CD4-positive, alpha-beta T cell (primary cell): ENCODE measurements around the gene NUDT22. TPM values are rescaled to one million over a fixed set of nuclear protein-coding genes. Genes with fewer than 3 reads are reported as not detected.
A peak's percentile ranks its signal among the peaks of the same experiment; 100 is the strongest.

Source experiments
- ATAC-seq: fragments of 200-7000 bp; cut with Tn5 transposase; one replicate; pipeline ENCODE4 v1.10.0; 2022; ENCODE audit warnings: mild to moderate bottlenecking; ENCODE audit not compliant: poor library complexity
- CTCF ChIA-PET: fragments of 350-600 bp; sonication (Branson Sonifier 250); formaldehyde crosslinking; loops from one replicate; lab custom pipeline; 2021; ENCODE audit warnings: antibody characterized with exemption, inconsistent platforms; lab: Charles Lee
- POLR2A ChIA-PET: fragments of 350-600 bp; sonication (Branson Sonifier 250); formaldehyde crosslinking; loops from one replicate; lab custom pipeline; 2021; ENCODE audit warnings: antibody characterized with exemption, inconsistent platforms; lab: Charles Lee
- DNase-seq, 14 experiments: peaks; one replicate each; pipeline ENCODE4 v3.0.0-alpha.2; 2013 to 2020; ENCODE audit warnings: mixed read lengths in 2 of 14
- H3K27ac ChIP-seq, 2 donors: one replicate each; pipeline versions ENCODE4 v1.5.1 to v1.7.0; 2013; ENCODE audit warnings: low read length in 2 of 2, low read depth in 1 of 2, mild to moderate bottlenecking in 1 of 2
- H3K27me3 ChIP-seq, 2 experiments: 1 replicate in 1 of 2; 2 replicates in 1 of 2; pipeline versions ENCODE4 v1.6.1 to v1.7.0; 2013; ENCODE audit warnings: low read length in 2 of 2, control low read depth in 1 of 2, mild to moderate bottlenecking in 1 of 2, moderate library complexity in 1 of 2; ENCODE audit not compliant: insufficient read depth in 2 of 2, control insufficient read depth in 1 of 2
- H3K36me3 ChIP-seq: one replicate; pipeline ENCODE4 v1.6.1; 2013; ENCODE audit warnings: low read length, control low read depth; ENCODE audit not compliant: insufficient read depth
- H3K4me1 ChIP-seq: one replicate; pipeline ENCODE4 v1.6.1; 2013; ENCODE audit warnings: low read length, control low read depth; ENCODE audit not compliant: insufficient read depth
- H3K4me3 ChIP-seq: one replicate; pipeline ENCODE4 v1.5.1; 2013; ENCODE audit warnings: mild to moderate bottlenecking, low read length, moderate library complexity
- H3K9me3 ChIP-seq, 2 experiments: 1 replicate in 1 of 2; 2 replicates in 1 of 2; pipeline versions ENCODE4 v1.6.1 to v1.7.0; 2013; ENCODE audit warnings: low read length in 2 of 2, mild to moderate bottlenecking in 2 of 2, control low read depth in 1 of 2, moderate library complexity in 1 of 2; ENCODE audit not compliant: control insufficient read depth in 1 of 2, insufficient read depth in 1 of 2
- H3K27ac Mint-ChIP-seq: one replicate; pipeline ENCODE4 v1.8.0; 2020; ENCODE audit warnings: mixed read lengths
- H3K27me3 Mint-ChIP-seq: one replicate; pipeline ENCODE4 v1.8.0; 2021; ENCODE audit warnings: mixed read lengths
- H3K36me3 Mint-ChIP-seq: one replicate; pipeline ENCODE4 v1.8.0; 2021; ENCODE audit warnings: low read depth, mixed read lengths
- H3K4me1 Mint-ChIP-seq: one replicate; pipeline ENCODE4 v1.8.0; 2021; ENCODE audit warnings: low read depth, mixed read lengths
- H3K4me3 Mint-ChIP-seq: one replicate; pipeline ENCODE4 v1.8.0; 2020; ENCODE audit warnings: mild to moderate bottlenecking, mixed read lengths
- H3K9me3 Mint-ChIP-seq: one replicate; pipeline ENCODE4 v1.8.0; 2020; ENCODE audit warnings: mixed read lengths
- CTCF ChIP-seq: fragments of 200-600 bp; IDR thresholded peaks from one replicate; pipeline ENCODE4 v1.8.0; 2022; ENCODE audit warnings: antibody characterized with exemption, mild to moderate bottlenecking
- intact Hi-C, 2 experiments: fragments of 100-400 bp; cut with DNase I in 1 of 2; cut with micrococcal nuclease in 1 of 2; formaldehyde crosslinking; loops; one replicate each; pipeline versions ENCODE4 v1.15.1 to v1.9.0; 2023 to 2025; cut with DNase I, micrococcal nuclease
- total RNA-seq, 174 experiments: library from RNA in 2 of 174; stranded (reverse) in 2 of 174; gene quantifications; one replicate each; pipeline ENCODE4 v1.2.3 and lab custom pipeline; 2021 to 2026

NUDT22 gene
- total RNA-seq, 2 experiments from 2014 or later: 26.8 to 26.9 TPM

- H3K36me3 ChIP-seq: peaks cover 22% of the 10 kb centered on the region
- DNase-seq (peak in 7 of 14 experiments; percentile 99 to 100 (median 100)), ATAC-seq (no peak)
- H3K27ac ChIP-seq: peak overlapping the region; percentile 97 to 100
- Mint-ChIP-seq H3K9me3 (no peaks in the 10 kb centered on the region), H3K27me3 (no peaks in the 10 kb centered on the region), H3K4me1 (peaks cover 45% of the 10 kb centered on the region), H3K36me3 (peaks cover 34% of the 10 kb centered on the region), H3K27ac (peak overlapping the region; percentile 100), H3K4me3 (peak overlapping the region; percentile 98)
- intact Hi-C loops: loop anchor here (1.0 to 5.0 kb wide), 7 partner anchors 11 to 63 kb away; partner anchors contain the start of genes DNAJC4 (in 2 of the 2), ESRRA (in 2 of the 2), FERMT3 (in 2 of the 2) and GPR137 (in 2 of the 2)
- no peak for TF ChIP-seq CTCF
- H3K9me3 ChIP-seq: no peaks in the 10 kb centered on the region
- CTCF ChIA-PET: interaction anchor here (0.9 to 1.9 kb wide), 5 partner anchors 10 to 63 kb away, joined by 4 to 10 read pairs (median 7); partner anchors contain the start of genes NUDT22, PLCB3 and TRPT1
- no peaks in the 10 kb centered on the region for H3K27me3 ChIP-seq
- H3K4me3 ChIP-seq: peak overlapping the region; percentile 80
- H3K4me1 ChIP-seq: peaks cover 60% of the 10 kb centered on the region
- POLR2A ChIA-PET: interaction anchor here (0.6 to 6.2 kb wide), 23 partner anchors 8 to 1589 kb away, joined by 3 to 69 read pairs (median 5); partner anchors contain the start of genes BAD, CCDC88B, DNAJC4 and FERMT3
Measured at GRCh38 chr11:64241491-64242374, 15.7 kb downstream of the NUDT22 start.

GRCh38 chr11:64243236-64243854 is 17.3 kb downstream of the NUDT22 start:
- intact Hi-C loops: loop anchor here (2.0 to 5.0 kb wide), 2 partner anchors 36 to 61 kb away; partner anchors contain the start of genes FERMT3 (in 2 of the 2) and ESRRA (in 1 of the 2)
- H3K9me3 Mint-ChIP-seq: no peaks in the 10 kb centered on the region
- peaks cover 57% of the 10 kb centered on the region for H3K4me1 Mint-ChIP-seq
- peak overlapping the region; percentile 81 for H3K4me3 Mint-ChIP-seq
- TF ChIP-seq CTCF: no peak
- ATAC-seq (no peak), DNase-seq (no peak)
- H3K4me3 ChIP-seq: no peak overlapping the region
- H3K9me3 ChIP-seq: no peaks in the 10 kb centered on the region
- H3K4me1 ChIP-seq: peaks cover 62% of the 10 kb centered on the region
- H3K27ac ChIP-seq: no peak overlapping the region
- CTCF ChIA-PET: interaction anchor here (1.1 to 3.8 kb wide), 4 partner anchors 8 to 58 kb away, joined by 3 to 12 read pairs (median 7); partner anchors contain the start of gene PLCB3
- POLR2A ChIA-PET: interaction anchor here (0.9 to 6.2 kb wide), 7 partner anchors 13 to 74 kb away, joined by 4 to 69 read pairs (median 11); partner anchors contain the start of genes DNAJC4, ESRRA, FERMT3 and PRDX5
- H3K27me3 Mint-ChIP-seq: no peaks in the 10 kb centered on the region
- peaks cover 10% of the 10 kb centered on the region for H3K36me3 ChIP-seq
- H3K27ac Mint-ChIP-seq: peak overlapping the region; percentile 100
- peaks cover 30% of the 10 kb centered on the region for H3K36me3 Mint-ChIP-seq
- H3K27me3 ChIP-seq: no peaks in the 10 kb centered on the region

GRCh38 chr11:64244107-64244506 is 18.0 kb downstream of the NUDT22 start:
- H3K36me3 Mint-ChIP-seq: peaks cover 30% of the 10 kb centered on the region

More at GRCh38 chr11:64244107-64244506, 18.0 kb downstream of the NUDT22 start:
- Mint-ChIP-seq H3K27ac (peak overlapping the region; percentile 100), H3K27me3 (no peaks in the 10 kb centered on the region), H3K4me1 (peaks cover 52% of the 10 kb centered on the region), H3K9me3 (no peaks in the 10 kb centered on the region), H3K4me3 (peak overlapping the region; percentile 81)
- no peak for ATAC-seq
- DNase-seq: no peak
- Histone ChIP-seq H3K9me3 (no peaks in the 10 kb centered on the region), H3K27me3 (no peaks in the 10 kb centered on the region), H3K36me3 (peaks cover 10% of the 10 kb centered on the region), H3K27ac (no peak overlapping the region), H3K4me3 (no peak overlapping the region), H3K4me1 (peaks cover 61% of the 10 kb centered on the region)
- ChIA-PET POLR2A (interaction anchor here (1.3 to 6.2 kb wide), 6 partner anchors 14 to 73 kb away, joined by 6 to 69 read pairs (median 13); partner anchors contain the start of genes DNAJC4, ESRRA, FERMT3 and PRDX5), CTCF (interaction anchor here (1.5 to 3.9 kb wide), 4 partner anchors 40 to 60 kb away, joined by 9 to 15 read pairs (median 12); no protein-coding TSS in a partner anchor)
- TF ChIP-seq CTCF: no peak
- intact Hi-C loops: loop anchor here (5.0 kb wide), 1 partner anchor 37 kb away; the partner anchor contains the start of gene FERMT3 (in 2 of the 2)
